ENCODE results near the gene GTPBP2. TPM values are rescaled to one million over a fixed set of nuclear protein-coding genes. Genes with fewer than 3 reads are reported as not detected.

Gene GTPBP2
- total RNA-seq, 1 donor from 2014 or later: 74.2 TPM

GRCh38 chr6:43575772-43576551 lies 53.1 kb downstream of the GTPBP2 start, which contains the start of the genes POLH and XPO5:
POLH (plus strand) TSS chr6:43576185; CDS start chr6:43582320, 6,135 bp downstream.
XPO5 (minus strand) TSS chr6:43576038; CDS start chr6:43575864, 174 bp downstream.
- peak; percentile 92 for DNase-seq (ENCODE audit: low spot score)

- no peak for DNase-seq (ENCODE audit: low spot score)
These were observed 53.8 kb downstream of the GTPBP2 start for GRCh38 chr6:43575105-43575771.

GRCh38 chr6:43572015-43572414 lies 57.0 kb downstream of the GTPBP2 start:
- no peak for DNase-seq (ENCODE audit: low spot score)

GRCh38 chr6:43570876-43571441 lies 58.1 kb downstream of the GTPBP2 start:
- no peak for DNase-seq (ENCODE audit: low spot score)

Other genes with a start within 250 kb of the GTPBP2 start
- gene ABCC10, start 201.7 kb downstream of the GTPBP2 start, total RNA-seq: 46.8 TPM
- 0.37 TPM for gene DLK2, start 173.7 kb downstream of the GTPBP2 start, total RNA-seq
- 41.0 TPM for gene TJAP1, start 151.7 kb downstream of the GTPBP2 start, total RNA-seq
- 7.0 TPM for gene LRRC73, start 118.9 kb downstream of the GTPBP2 start, total RNA-seq
- gene YIPF3, start 112.3 kb downstream of the GTPBP2 start, total RNA-seq: 155 TPM
- 33.8 TPM for gene POLR1C, start 112.2 kb downstream of the GTPBP2 start, total RNA-seq
- 31.6 TPM for gene XPO5, start 53.2 kb downstream of the GTPBP2 start, total RNA-seq
- 12.9 TPM for gene POLH, start 53.1 kb downstream of the GTPBP2 start, total RNA-seq
- gene MAD2L1BP, start 6.6 kb upstream of the GTPBP2 start, total RNA-seq: 21.1 TPM
- 0.58 TPM for gene RSPH9, start 15.8 kb upstream of the GTPBP2 start, total RNA-seq
- gene MRPS18A, start 58.5 kb upstream of the GTPBP2 start, total RNA-seq: 44.3 TPM
- 420 TPM for gene VEGFA, start 140.9 kb upstream of the GTPBP2 start, total RNA-seq

Data from mucosa of gallbladder (tissue), 1 donor.